Left ventricle myocardium inferior (tissue), 1 donor: Measurements from ENCODE around the gene CDC42. TPM values are rescaled to one million over a fixed set of nuclear protein-coding genes. Genes with fewer than 3 reads are reported as not detected.

Source experiments
- DNase-seq: peaks from one replicate; pipeline ENCODE4 v3.0.0-alpha.2; 2020
- H3K27ac ChIP-seq: fragments of 200-600 bp; replicated peaks from 2 replicates; pipeline ENCODE4 v1.8.0; 2021
- H3K27me3 ChIP-seq: fragments of 200-600 bp; 2 replicates; pipeline ENCODE4 v1.8.0; 2021; ENCODE audit warnings: low read depth
- H3K36me3 ChIP-seq: fragments of 200-600 bp; 2 replicates; pipeline ENCODE4 v1.8.0; 2021
- H3K4me1 ChIP-seq: fragments of 200-600 bp; 2 replicates; pipeline ENCODE4 v1.8.0; 2021
- H3K4me3 ChIP-seq: fragments of 200-600 bp; 2 replicates; pipeline ENCODE4 v1.8.0; 2021; ENCODE audit warnings: mild to moderate bottlenecking, moderate library complexity
- H3K9me3 ChIP-seq: fragments of 200-600 bp; replicated peaks from 2 replicates; pipeline ENCODE4 v1.8.0; 2021
- CTCF ChIP-seq: fragments of 200-600 bp; IDR thresholded peaks from 2 replicates; pipeline ENCODE4 v1.8.0; 2021; ENCODE audit warnings: antibody characterized with exemption, mild to moderate bottlenecking, borderline replicate concordance
- intact Hi-C: fragments of 100-400 bp; cut with micrococcal nuclease; formaldehyde crosslinking; loops from one replicate; pipeline ENCODE4 v1.11.0; 2022
- total RNA-seq: library from RNA; stranded (reverse); fragmentation: NEBNext Ultra II Directional; extraction: Animal tissue kit (Norgen Biotek cat#: 25700); gene quantifications from one replicate; pipeline ENCODE4 v1.2.1, GENCODE V29; 2021
- donor health status: DM: no; HTN: yes; CAD: no; lungs with severe emphysema.

Gene CDC42
- total RNA-seq, 1 donor from 2014 or later, result 126 TPM

GRCh38 chr1:22112554-22112953 is 60.0 kb downstream of the CDC42 start:
- Histone ChIP-seq H3K27me3 (no peaks in the 10 kb centered on the region), H3K9me3 (no peaks in the 10 kb centered on the region), H3K36me3 (no peaks in the 10 kb centered on the region), H3K27ac (no peak overlapping the region), H3K4me1 (peaks cover 80% of the 10 kb centered on the region), H3K4me3 (no peak overlapping the region)
- no peak for TF ChIP-seq CTCF
- no peak for DNase-seq
- intact Hi-C loops, result no loop called here

- Histone ChIP-seq H3K27me3 (no peaks in the 10 kb centered on the region), H3K27ac (peak overlapping the region; percentile 29), H3K4me1 (peaks cover 73% of the 10 kb centered on the region), H3K36me3 (peaks cover 1% of the 10 kb centered on the region), H3K9me3 (no peaks in the 10 kb centered on the region), H3K4me3 (no peak overlapping the region)
- intact Hi-C loops, result no loop called here
- TF ChIP-seq CTCF, result no peak
- DNase-seq, result no peak
These were observed 61.8 kb downstream of the CDC42 start for GRCh38 chr1:22114083-22115012.

GRCh38 chr1:22115286-22115685 is 62.8 kb downstream of the CDC42 start:
- peak overlapping the region; percentile 29 for H3K27ac ChIP-seq
- no peak for TF ChIP-seq CTCF
- intact Hi-C loops, result no loop called here

GRCh38 chr1:22117238-22117637 is 64.7 kb downstream of the CDC42 start:
- Histone ChIP-seq H3K27me3 (no peaks in the 10 kb centered on the region), H3K4me3 (no peak overlapping the region), H3K36me3 (peaks cover 12% of the 10 kb centered on the region), H3K4me1 (peaks cover 60% of the 10 kb centered on the region), H3K9me3 (no peaks in the 10 kb centered on the region), H3K27ac (no peak overlapping the region)
- intact Hi-C loops, result no loop called here
- DNase-seq, result no peak
- no peak for TF ChIP-seq CTCF

More at GRCh38 chr1:22115286-22115685, 62.8 kb downstream of the CDC42 start:
- peaks cover 73% of the 10 kb centered on the region for H3K4me1 ChIP-seq
- no peak for DNase-seq
- no peaks in the 10 kb centered on the region for H3K9me3 ChIP-seq
- no peaks in the 10 kb centered on the region for H3K27me3 ChIP-seq
- H3K4me3 ChIP-seq, result no peak overlapping the region
- peaks cover 10% of the 10 kb centered on the region for H3K36me3 ChIP-seq

- TF ChIP-seq CTCF, result no peak
- Histone ChIP-seq H3K27me3 (no peaks in the 10 kb centered on the region), H3K36me3 (peaks cover 12% of the 10 kb centered on the region), H3K9me3 (no peaks in the 10 kb centered on the region), H3K4me1 (peaks cover 54% of the 10 kb centered on the region), H3K27ac (no peak overlapping the region), H3K4me3 (no peak overlapping the region)
- intact Hi-C loops, result no loop called here
- no peak for DNase-seq
These were observed 65.3 kb downstream of the CDC42 start for GRCh38 chr1:22117851-22118250.
